GM11168 (cell line): ENCODE measurements around the gene RBL1.

Experiments
- in situ Hi-C: fragments of 300-500 bp; cut with MboI; formaldehyde crosslinking; loops from one replicate; pipeline ENCODE4 v1.12.0; 2022; ENCODE audit warnings: low sequenced_read_pairs; ENCODE audit not compliant: unreplicated experiment

Gene RBL1

GRCh38 chr20:36951979-36952738 lies 143.6 kb downstream of the RBL1 start:
- in situ Hi-C loops: no loop called here

DNA sequence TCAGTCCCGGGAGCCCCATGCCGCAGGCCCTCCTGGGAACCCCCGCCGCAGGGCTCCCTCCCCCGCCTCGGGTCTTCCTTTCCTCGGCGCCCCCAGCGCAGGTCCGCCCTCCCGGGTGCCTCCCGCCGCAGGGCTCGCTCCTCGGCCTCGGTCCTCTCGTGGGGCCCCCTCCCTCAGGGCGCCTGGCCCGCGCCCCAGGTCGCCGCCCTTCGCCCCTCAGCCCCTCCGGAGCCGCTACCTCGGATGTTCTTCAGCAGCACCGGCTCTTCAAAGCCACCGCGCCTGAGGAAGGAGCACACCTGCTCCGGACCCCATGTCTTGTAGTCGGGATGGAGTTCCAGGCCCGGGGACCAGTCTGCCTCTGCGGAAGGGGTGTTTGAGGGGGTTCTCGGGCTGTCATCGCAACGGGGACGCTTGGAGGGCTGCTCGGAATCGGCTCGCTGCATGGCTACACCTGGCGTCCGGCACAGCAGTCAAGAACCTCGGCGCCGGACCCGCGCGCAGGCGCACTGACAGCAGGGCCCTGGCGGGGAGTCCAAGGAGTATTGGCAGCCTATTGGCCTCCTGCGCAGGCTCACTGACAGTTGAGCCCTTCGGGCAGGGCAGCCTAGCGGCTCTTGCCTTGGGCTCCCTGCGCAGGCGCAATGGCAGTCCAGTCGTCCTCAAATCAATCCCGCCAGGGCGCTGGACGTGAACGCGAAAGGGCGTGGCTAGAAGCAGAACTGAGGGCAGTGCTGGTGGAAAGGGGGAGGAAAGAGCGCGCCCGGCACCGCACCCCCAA lies 144.4 kb downstream of the RBL1 start, which contains the start of gene SAMHD1:
TSS of gene SAMHD1 (minus strand) at position 511 of the 781 bp plus-strand sequence. CDS start at position 446, 65 bp downstream.
- in situ Hi-C loops: no loop called here

GRCh38 chr20:36950414-36951197 lies 145.2 kb downstream of the RBL1 start:
- in situ Hi-C loops: no loop called here
